IPS-NIHi7 (cell line): ENCODE measurements around the gene GLS2.
"Not testable (repeated sequence)": the region's sequence is repeated elsewhere in the genome, so short reads cannot be mapped to it uniquely, and the experiment has no call there.

Experiments
- DNase-seq: peaks from one replicate; pipeline ENCODE4 v3.0.0; 2012; ENCODE audit warnings: mixed read lengths; ENCODE audit errors: extremely low spot score

GLS2 gene

DNA sequence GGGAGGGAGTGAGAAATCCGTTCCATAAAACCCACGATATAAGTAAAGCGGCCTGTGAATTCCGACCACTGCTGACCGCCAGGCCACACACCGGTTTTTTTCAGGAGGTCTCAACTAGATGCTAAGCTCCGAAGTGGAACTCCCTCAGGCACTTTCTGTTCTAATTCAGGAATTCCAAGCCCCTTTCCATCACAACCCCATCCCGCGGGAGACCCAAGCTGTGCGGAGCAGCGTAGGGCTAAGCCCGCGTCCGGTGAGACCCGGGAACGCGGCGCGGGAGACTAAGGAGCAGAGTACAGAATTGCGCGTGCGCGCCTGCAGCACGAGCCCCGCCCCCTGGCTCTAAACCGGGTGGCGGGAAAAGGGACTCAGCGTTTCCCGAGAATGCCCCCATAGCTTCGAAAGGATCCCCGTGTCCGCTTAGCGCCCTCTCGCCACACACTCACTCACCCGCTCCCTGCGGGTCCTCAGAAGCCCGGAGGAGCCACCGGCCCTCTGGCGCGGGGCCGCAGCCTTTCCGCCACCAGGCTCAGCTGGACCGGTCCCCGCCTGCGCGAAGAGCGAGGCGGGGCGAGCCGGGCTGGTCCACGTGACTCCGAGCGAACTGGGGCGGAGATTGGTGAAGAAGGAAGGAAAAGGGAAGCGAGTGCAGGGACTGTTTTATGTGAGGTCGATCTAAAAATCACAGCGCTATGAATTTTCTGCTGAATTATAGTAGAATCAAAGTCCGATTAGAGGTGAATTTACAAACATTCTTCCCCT lies 38.9 kb downstream of the GLS2 start, which contains the start of gene TIMELESS:
Gene TIMELESS, minus strand, starts transcription at position 567 of the 762 bp plus-strand sequence. CDS start 15,256 bp downstream, outside the sequence.
- peak; percentile 98 for DNase-seq

DNA sequence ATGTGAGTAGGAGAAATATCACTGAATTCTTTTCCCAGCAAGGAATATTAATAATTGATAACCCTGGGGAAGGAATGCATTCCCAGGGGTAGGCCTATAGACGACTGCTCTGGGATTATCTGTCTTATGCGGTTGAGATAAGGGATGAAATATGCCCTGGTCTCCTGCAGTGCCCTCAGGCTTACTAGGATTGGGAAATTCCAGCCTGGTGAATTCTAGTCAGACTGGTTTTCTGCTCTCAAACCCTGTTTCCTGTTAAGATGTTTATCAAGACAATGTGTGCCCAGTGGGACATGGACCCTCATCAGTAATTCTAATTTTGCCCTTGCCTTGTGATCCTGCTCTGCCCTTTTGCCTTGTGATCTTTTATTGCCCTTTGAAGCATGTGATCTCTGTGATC lies 44.8 kb downstream of the GLS2 start:
- DNase-seq: not testable (repeated sequence)

DNA sequence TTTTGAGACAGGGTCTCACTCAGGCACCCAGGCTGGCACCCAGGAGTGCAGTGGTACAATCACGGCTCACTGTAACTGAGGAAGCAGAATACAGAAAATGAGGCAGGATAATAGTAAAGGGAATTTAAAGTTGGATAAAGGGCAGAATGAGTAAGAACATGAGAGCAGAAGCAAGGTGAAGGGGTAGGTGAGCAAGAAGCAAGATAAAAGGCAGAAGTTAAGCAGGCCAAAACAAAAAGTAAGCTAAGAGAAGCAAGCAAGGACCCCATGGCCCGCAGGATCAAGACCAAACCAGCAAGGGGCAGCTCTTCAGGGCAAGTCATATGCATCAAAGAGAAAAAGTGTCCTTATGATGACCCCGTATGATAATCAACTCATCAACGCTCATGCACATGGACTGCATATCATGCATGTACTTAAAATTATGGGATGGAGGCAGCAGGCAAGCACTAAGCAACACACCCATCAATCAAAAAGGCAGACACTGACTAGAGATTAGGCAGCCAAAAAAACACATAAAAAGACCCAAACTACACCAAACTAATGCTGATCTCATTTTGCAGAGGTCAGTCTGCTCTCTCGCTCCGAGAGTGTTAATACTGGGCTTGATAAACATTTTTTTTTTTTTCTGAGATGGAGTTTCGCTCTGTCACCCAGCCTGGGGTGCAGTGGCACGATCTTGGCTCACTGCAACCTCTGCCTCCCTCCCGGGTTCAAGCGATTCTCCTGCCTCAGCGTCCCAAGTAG lies 50.4 kb downstream of the GLS2 start:
- no peak for DNase-seq

DNA sequence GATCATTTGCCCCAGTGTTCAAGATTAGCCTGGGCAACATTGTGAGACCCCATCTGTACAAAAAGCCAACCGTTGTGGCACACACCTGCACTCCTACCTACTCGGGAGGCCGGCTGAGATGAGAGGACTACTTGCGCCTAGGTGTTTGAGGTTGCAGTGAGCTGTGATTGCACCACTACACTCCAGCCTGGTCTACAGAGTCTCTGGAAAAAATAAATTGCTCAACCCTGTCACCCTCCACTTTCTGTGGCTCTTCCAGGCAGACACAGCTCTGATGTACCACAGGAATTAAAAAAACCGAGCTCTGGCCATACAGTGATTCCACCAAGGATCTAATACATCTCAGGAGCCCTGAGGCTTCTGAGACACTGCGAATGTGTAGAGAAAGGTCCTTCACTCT lies 53.1 kb downstream of the GLS2 start:
- DNase-seq: no peak

DNA sequence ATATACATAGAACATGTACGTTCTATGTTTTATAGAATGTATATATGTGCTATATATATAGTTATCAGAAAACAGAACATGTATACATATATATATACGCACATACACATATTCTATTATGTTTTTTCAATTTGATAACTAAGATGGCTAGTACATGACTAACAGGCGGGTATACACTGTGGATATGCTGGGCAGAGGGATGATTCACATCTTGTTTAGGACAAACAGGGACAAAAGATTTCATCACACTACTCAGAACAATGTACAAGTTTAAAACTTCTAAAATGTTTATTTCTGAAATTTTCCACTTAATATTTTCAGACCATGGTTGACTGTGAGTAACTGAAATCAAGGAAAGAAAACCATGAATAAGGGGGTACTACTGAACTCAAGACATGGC lies 56.1 kb downstream of the GLS2 start:
- no peak for DNase-seq

DNA sequence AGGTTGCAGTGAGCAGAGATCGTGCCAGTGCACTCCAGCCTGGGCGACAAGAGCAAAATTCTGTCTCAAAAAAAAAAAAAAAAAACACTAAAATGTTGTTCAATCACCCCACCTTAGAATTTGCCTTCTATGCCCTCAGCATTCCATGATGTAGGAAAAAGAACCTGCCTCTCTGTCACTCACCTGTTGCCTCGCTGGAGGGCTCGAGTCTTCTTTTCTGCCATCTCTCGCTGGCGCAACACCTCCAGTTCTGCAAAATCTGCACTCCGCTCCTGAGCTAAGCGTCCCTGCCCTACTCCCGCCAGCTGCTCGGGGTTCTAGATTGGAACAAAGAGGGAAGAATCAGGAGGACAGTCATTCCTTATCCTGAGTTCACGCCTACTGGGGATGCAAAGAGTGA lies 56.7 kb downstream of the GLS2 start:
- DNase-seq: no peak

DNA sequence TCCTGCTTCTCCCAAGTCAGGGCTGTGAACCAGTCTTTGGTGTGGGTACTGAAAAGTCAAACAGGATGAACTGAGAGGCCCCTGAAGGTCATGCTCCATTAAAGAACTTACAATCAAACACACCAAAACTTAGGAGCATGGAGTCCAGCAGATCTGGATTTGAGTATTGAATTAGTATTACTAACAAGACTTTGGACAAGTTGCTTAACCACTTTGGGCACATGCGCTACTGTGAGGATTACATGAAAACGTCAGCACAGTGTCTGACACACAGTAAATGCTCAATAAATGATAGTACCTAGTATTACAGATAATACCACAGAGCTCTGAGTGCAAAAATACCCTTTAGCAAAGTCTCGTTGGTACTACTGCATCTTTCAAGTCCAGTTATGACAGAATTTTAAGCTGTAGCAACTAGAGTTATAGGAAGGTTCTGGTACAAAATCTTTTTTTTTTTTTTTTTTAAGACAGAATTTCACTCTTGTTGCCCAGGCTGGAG lies 62.0 kb downstream of the GLS2 start:
- DNase-seq: no peak

DNA sequence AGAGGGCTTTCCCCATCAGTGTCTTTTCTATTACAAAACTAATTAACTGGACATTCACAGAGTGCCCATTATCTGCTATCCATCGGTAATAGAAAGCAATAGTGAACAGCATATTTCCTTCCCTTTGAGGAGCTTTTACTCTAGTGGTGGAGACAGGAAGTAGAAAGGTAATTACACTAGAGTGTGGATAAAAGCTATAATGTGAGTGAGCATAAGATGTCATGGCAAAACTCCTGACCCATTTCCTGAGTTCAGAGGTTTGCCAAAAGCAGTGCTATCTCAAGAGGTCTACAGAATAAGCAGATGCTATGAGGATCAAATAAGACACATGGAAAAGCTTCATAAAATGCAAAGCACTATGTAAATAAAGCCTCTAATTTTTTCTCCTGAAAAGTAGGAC lies 62.8 kb downstream of the GLS2 start:
- no peak for DNase-seq
